HepG2 (cell line): ENCODE data around the gene FANCE.

ENCODE experiments used
- CEBPZ ChIP-seq: IDR thresholded peaks from 2 replicates; pipeline ENCODE4 v1.6.1; 2012; ENCODE audit warnings: low read length, improper control_type of control experiment
- E2F1 ChIP-seq: sonication (generic); formaldehyde crosslinking; IDR thresholded peaks from 2 replicates; pipeline ENCODE4 v1.5.0; 2020; ENCODE audit warnings: missing genetic modification reagents
- FOXK2 ChIP-seq: fragments of 450-650 bp; IDR thresholded peaks from 2 replicates; pipeline ENCODE4 v1.6.1; 2016
- HMG20B ChIP-seq: conservative IDR thresholded peaks from 2 replicates; pipeline ENCODE4 v1.6.1; 2016; ENCODE audit warnings: missing genetic modification reagents, missing compliant biosample characterization

- TF ChIP-seq CEBPZ (no peak), FOXK2 (no peak), HMG20B (CRISPR knock-in tag) (no peak), E2F1 (no peak)
Observed at GRCh38 chr6:35501784-35502183, 49.6 kb downstream of the FANCE start.
